GM10847 (cell line): ENCODE results near the gene PLXNB2.

Experiments
- POLR2A ChIP-seq: IDR thresholded peaks from 2 replicates; pipeline ENCODE4 v1.6.1; 2011; ENCODE audit not compliant: insufficient read length; ENCODE audit errors: extremely low read depth

Gene PLXNB2

DNA sequence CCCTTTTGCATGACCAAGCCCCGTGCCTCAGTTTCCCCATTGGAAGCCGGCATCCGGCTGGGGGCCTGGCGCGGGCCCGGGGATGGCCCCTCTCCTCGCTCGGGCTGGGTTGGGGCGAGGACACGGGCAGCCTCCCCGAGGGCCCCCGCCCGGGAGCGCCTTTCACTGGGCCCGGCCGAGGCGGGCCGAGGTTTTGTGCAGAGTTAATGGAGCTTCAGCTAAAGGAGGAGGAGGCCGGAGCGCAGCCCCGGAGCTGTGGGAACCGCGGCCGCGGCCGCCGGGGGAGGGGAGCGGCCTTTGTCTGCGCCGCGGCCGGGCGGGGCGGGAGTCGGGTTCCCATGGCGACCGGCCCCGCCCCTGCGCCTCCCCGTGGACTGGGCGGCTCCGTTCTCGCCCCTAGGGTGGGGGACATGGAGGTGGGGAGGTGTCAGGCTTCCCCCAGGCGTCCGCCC, 35.9 kb downstream of the PLXNB2 start:
- TF ChIP-seq POLR2A, result no peak

- TF ChIP-seq POLR2A, result no peak
Observed at GRCh38 chr22:50270666-50271394, 36.6 kb downstream of the PLXNB2 start.

GRCh38 chr22:50269970-50270665, 37.3 kb downstream of the PLXNB2 start, which contains the start of gene MAPK11:
MAPK11 (minus strand) TSS chr22:50270380; CDS start chr22:50270292, 88 bp downstream.
- TF ChIP-seq POLR2A, result no peak

DNA sequence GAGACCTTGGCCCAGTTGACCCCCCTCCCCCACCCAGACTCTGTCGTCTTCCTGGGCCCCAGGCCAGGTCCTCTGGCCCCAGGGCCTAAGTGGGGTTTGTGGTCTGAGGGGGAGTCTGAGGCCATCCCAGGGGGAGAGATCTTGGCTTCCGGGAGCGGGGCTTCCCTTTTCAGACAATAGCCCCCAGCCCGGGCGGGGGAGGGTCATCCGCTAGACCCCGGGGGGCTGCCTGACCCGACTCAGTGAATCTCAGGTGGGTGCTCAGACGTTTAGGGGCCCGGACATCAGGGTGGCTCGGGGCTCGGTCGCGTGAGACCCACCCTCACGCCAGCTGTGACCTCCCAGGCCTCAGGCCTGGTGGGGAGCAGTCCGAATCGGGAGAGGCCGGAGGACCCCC, 37.9 kb downstream of the PLXNB2 start:
- no peak for TF ChIP-seq POLR2A

- TF ChIP-seq POLR2A, result no peak
Observed at GRCh38 chr22:50268655-50269113, 38.8 kb downstream of the PLXNB2 start.

DNA sequence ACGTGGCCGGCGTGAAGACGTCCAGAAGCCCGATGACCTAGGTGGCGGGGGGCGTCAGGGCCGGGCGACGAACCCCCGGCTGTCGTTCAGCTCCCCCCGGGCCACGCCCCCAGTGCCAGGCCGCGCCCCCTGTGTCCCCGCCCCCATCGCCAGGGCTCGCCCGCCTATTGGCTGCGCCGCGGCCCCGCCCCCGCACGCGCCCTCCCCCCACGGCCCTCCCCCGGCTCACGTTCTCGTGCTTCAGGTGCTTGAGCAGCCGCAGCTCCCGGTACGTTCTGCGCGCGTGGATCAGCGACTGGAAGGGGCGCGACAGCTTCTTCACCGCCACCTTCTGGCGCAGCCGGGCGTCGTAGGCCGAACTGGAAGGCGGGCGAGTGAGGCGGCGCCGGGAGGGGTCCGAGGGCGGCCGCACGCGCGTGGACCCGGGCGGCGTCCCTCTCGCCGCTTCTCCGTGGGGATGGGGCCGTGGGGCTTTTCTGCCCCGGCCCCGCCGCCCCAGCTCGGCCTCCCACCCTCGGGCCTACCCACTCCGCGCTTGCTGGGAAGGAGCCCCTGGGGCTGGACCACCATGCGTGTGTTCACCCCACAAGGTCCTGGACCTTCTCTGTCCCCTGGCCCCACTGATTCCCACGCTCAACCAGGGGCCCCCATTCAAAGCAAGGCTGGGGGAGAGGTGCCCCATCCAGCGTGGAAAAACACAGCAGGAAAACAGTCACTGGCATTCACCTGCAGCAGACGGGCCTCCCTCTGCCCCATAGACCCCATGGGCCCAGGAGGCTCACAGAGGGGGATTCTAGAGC, 39.7 kb downstream of the PLXNB2 start:
- TF ChIP-seq POLR2A, result no peak

DNA sequence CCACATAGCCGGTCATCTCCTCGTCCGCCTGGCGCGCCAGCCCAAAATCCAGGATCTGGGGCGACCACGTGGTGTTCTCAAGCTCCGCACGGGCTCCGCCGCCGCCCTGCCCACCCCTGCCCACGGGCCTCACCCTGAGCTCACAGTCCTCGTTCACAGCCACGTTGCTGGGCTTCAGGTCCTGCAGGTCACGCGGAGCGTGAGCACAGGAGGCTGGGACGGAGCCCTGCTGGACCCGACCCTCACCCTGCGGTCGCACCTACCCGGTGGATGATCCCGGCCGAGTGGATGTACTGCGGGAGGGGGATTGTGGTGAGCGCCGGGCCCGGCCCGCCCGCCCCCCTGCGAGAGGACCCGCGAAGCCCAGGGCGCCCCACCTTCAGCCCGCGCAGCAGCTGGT, 40.5 kb downstream of the PLXNB2 start:
- no peak for TF ChIP-seq POLR2A

GRCh38 chr22:50264946-50265669, 42.3 kb downstream of the PLXNB2 start:
- no peak for TF ChIP-seq POLR2A

DNA sequence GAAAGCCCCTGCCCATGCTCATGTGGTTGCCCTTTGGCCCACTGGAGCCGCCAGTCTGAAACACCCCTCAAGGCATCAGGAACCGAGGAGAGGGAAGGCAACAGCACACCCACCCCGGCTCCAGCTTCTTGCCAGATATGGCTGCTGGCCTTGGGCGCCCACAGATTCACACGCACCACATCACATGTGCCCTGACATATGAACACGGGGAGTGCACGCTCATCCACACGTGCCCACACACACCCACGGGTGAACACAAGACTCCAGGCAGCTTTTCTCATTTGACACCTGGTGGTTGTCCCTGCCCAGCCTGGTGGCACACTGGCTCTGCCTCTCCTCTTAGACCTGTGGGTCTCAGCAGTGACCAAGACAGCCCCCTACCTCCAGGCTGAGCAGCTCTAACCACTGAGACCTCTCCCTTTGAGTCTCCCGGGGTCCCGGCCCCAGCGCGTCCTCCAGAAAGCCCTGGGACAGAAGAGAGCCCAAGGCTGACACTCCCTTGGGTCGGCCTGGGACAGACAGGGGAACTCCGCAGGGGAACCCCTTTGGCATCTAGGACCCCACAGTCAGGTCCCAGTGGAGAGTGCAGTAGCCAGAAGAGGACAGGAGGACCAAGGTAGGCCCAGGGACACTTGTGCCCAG, 43.2 kb downstream of the PLXNB2 start:
- TF ChIP-seq POLR2A, result no peak

GRCh38 chr22:50262973-50263617, 44.4 kb downstream of the PLXNB2 start:
- no peak for TF ChIP-seq POLR2A

GRCh38 chr22:50262460-50262911, 45.0 kb downstream of the PLXNB2 start:
- no peak for TF ChIP-seq POLR2A

- TF ChIP-seq POLR2A, result no peak
Observed at GRCh38 chr22:50261615-50262459, 45.6 kb downstream of the PLXNB2 start, which contains the start of gene MAPK12. MAPK12 (minus strand) TSS chr22:50261683; CDS start chr22:50261509, 174 bp downstream.
